T-helper 17 cell (primary cell): ENCODE measurements around the gene LRRK2. TPM values are rescaled to one million over a fixed set of nuclear protein-coding genes. Genes with fewer than 3 reads are reported as not detected.

Experiments
- ATAC-seq: fragments of 150-1000 bp; cut with Tn5 transposase; 2 replicates; pipeline ENCODE4 v1.10.0; 2021; ENCODE audit warnings: mild to moderate bottlenecking, moderate library complexity
- DNase-seq, 3 donors: peaks; one replicate each; pipeline versions ENCODE4 v3.0.0 to v3.0.0-alpha.2; 2020 to 2021
- H3K9me3 ChIP-seq: one replicate; pipeline ENCODE4 v1.7.0; 2013; ENCODE audit warnings: low read length, mild to moderate bottlenecking; ENCODE audit not compliant: control insufficient read depth, poor library complexity, severe bottlenecking
- H3K27ac Mint-ChIP-seq: one replicate; pipeline ENCODE4 v1.8.0; 2022; ENCODE audit warnings: mild to moderate bottlenecking, moderate library complexity, mixed read lengths
- H3K27me3 Mint-ChIP-seq: one replicate; pipeline ENCODE4 v1.8.0; 2022; ENCODE audit warnings: mixed read lengths
- H3K36me3 Mint-ChIP-seq: one replicate; pipeline ENCODE4 v1.8.0; 2022; ENCODE audit warnings: low read depth, mixed read lengths
- H3K4me1 Mint-ChIP-seq: one replicate; pipeline ENCODE4 v1.8.0; 2022; ENCODE audit warnings: mild to moderate bottlenecking, mixed read lengths
- H3K4me3 Mint-ChIP-seq: one replicate; pipeline ENCODE4 v1.8.0; 2022; ENCODE audit warnings: mild to moderate bottlenecking, moderate library complexity, mixed read lengths
- total RNA-seq, 4 donors: library from RNA in 2 of 4; stranded (reverse) in 2 of 4; gene quantifications; one replicate each; pipeline ENCODE4 v1.2.3 and lab custom pipeline; 2022 to 2026

Gene LRRK2
- total RNA-seq, 2 donors from 2014 or later: 1.1 to 2.5 TPM

DNA sequence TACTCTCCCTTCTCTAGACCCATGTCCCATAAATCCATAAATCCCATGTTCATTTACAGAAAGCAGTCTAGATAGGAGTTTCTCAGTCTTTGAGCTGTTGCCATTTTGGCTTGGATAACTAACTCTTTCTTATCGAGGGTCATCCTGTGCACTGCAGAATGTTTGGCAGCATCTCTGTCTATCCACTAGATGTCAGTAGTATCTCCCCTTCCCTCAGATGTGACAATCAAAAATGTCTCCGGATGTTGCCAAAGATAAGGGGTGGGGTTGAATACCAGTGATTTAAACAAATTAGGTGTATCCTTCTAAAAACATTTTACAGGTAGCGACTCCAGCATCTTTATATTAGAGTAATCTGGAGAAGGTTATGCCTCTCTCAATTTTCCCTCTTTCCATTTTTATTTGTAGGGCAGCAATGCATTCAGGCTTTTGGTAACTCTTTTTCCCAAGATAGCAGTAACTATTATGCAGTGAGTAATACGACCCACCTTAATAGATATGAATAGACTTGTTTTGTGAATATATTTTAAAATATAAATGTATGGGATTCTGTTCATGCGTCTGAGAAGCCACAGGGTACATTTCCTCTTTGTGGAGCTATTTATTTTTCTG is 100.7 kb downstream of the LRRK2 start:
- Mint-ChIP-seq H3K27ac (no peak overlapping the region), H3K27me3 (no peaks in the 10 kb centered on the region), H3K4me3 (no peak overlapping the region), H3K4me1 (peaks cover 2% of the 10 kb centered on the region), H3K36me3 (no peaks in the 10 kb centered on the region)
- ATAC-seq (peak; percentile 80), DNase-seq (no peak)
- H3K9me3 ChIP-seq: no peaks in the 10 kb centered on the region

DNA sequence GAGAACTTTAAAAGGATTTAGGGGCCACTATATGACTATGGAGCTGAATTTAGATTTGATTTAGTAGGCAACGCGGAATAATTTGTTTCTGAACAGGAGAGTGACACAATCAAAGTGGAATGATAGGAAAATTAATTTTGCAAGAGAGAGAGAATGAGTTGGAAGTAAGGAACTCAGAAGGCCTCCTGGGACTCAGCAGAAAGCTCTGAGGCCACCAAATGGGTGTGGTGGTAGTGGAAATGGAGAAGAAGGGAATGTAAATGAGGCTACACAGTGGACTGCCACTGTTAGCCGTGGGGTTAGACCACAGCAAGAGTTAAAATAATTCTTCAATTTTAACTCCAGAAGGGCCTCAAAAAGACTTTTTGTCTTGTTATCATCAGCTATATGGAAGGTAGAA is 102.7 kb downstream of the LRRK2 start:
- Mint-ChIP-seq H3K27ac (no peak overlapping the region), H3K27me3 (no peaks in the 10 kb centered on the region), H3K4me1 (peaks cover 2% of the 10 kb centered on the region), H3K4me3 (no peak overlapping the region), H3K36me3 (no peaks in the 10 kb centered on the region)
- ATAC-seq (no peak), DNase-seq (no peak)
- no peaks in the 10 kb centered on the region for H3K9me3 ChIP-seq

DNA sequence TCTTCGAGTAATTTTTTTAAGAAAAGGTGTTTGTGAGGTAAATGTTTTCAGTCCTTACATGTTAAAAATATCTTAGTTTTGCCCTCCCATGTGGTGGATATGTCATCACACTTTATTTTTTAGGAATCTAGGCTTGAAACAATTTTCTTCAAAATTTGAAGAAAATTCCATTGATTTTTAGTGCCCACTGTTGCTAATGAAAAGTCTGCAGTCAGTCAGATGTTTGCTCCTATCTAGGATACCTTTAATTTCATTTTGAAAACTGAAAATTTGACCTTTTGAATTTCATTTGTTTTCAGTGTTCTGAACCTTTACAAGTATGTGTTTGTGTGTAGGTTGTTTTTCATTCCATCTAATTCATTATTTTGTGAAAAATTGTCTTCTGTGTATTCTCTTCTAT is 105.4 kb downstream of the LRRK2 start:
- ATAC-seq: no peak
- Mint-ChIP-seq H3K27ac (no peak overlapping the region), H3K27me3 (no peaks in the 10 kb centered on the region), H3K36me3 (no peaks in the 10 kb centered on the region), H3K4me1 (peaks cover 2% of the 10 kb centered on the region), H3K4me3 (no peak overlapping the region)
- DNase-seq: no peak
- no peaks in the 10 kb centered on the region for H3K9me3 ChIP-seq

DNA sequence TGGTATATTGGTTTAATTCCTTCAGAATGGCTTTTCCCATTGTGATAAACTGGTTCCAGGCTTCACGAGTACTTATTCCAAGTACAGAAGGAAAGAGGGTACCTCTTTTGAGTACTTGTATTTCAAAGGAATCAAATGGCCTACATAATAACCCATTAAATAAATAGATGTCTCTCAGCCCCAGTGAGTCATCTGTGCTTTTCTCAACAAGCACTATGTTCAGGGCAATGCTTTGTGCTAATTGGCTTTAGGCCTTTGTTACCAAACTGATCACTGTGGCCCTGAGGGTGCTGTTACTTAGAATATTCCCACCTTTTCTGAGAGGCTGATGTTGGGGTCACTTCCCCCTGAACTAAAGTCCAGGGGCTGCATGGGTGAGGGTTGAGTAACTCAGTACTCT is 107.1 kb downstream of the LRRK2 start:
- H3K4me3 Mint-ChIP-seq: no peak overlapping the region
- DNase-seq (no peak), ATAC-seq (no peak)
- no peaks in the 10 kb centered on the region for H3K27me3 Mint-ChIP-seq
- H3K27ac Mint-ChIP-seq: no peak overlapping the region
- no peaks in the 10 kb centered on the region for H3K9me3 ChIP-seq
- peaks cover 4% of the 10 kb centered on the region for H3K36me3 Mint-ChIP-seq
- H3K4me1 Mint-ChIP-seq: peaks cover 3% of the 10 kb centered on the region

DNA sequence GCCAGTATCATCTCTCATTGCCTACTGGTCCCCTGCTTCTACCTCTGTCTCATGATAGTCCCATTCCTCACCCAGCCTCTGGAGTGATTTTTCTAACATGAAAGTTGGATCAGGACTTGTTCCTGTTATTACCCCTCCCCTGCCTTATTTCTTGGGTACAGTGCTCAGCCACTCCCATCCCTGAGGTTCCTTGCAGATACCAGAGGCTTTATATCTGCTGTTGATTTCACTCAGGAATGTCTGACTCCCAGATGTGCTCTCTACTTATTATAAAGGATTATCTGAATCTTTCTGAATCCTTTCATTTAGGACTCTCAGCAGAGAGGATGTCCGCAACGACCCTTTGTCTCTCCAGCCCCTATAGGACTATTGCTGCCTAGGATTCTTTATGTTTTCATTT is 111.2 kb downstream of the LRRK2 start:
- Mint-ChIP-seq H3K4me1 (peaks cover 3% of the 10 kb centered on the region), H3K4me3 (no peak overlapping the region), H3K27ac (no peak overlapping the region), H3K36me3 (peaks cover 4% of the 10 kb centered on the region), H3K27me3 (no peaks in the 10 kb centered on the region)
- DNase-seq (no peak), ATAC-seq (no peak)
- H3K9me3 ChIP-seq: no peaks in the 10 kb centered on the region

DNA sequence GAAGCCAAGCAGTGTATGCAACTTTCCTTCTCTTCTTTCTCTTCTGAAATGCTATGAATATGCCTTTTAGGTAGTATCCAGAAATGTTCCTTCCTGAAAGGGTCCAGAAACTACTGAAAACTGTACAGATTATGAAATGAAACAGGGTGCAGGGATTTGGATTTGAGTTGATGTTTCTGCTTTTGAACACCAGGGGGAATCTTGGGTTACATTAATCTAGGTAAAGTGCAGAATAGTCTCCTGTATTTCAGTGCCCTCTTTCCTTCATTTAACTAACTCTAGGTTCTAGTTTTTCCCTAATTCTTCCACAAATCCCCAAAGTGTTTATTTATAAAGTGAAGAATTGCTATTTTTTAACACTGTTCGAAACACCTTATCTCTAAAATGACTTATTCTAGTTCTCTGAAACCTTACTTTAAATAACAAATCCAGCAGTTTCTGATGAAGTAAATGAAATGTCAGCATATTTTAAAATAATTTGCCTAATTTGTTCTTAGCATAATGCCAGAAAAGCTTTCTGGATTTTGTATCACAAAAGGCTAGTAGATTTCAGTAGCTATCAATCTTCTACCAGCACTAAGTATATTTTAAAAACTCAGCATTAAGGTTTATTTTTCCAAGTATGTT is 111.9 kb downstream of the LRRK2 start:
- H3K9me3 ChIP-seq: no peaks in the 10 kb centered on the region
- Mint-ChIP-seq H3K4me3 (no peak overlapping the region), H3K27ac (no peak overlapping the region), H3K36me3 (peaks cover 4% of the 10 kb centered on the region), H3K4me1 (peaks cover 3% of the 10 kb centered on the region), H3K27me3 (no peaks in the 10 kb centered on the region)
- DNase-seq (no peak), ATAC-seq (no peak)

DNA sequence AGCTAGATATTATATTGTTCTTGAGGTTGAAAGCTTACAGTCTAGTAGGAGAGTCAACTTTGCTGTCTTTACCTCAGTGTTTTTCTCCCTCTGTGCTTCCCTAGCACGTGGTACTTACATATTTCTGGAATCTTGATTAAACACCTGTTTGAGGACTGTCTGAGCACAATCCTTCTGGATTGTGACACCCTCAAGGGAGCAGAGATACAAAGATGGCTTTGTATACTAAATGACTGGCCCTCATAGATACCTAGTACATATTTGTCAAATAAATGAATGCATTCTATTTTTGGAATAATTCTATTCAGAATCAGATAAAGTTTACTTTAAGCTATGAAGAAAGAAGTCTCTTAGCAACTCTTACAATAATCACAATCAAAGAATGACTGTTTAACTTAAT is 113.3 kb downstream of the LRRK2 start:
- no peaks in the 10 kb centered on the region for H3K27me3 Mint-ChIP-seq
- ATAC-seq (no peak), DNase-seq (no peak)
- peaks cover 3% of the 10 kb centered on the region for H3K4me1 Mint-ChIP-seq
- H3K27ac Mint-ChIP-seq: no peak overlapping the region
- no peaks in the 10 kb centered on the region for H3K9me3 ChIP-seq
- peaks cover 4% of the 10 kb centered on the region for H3K36me3 Mint-ChIP-seq
- no peak overlapping the region for H3K4me3 Mint-ChIP-seq

DNA sequence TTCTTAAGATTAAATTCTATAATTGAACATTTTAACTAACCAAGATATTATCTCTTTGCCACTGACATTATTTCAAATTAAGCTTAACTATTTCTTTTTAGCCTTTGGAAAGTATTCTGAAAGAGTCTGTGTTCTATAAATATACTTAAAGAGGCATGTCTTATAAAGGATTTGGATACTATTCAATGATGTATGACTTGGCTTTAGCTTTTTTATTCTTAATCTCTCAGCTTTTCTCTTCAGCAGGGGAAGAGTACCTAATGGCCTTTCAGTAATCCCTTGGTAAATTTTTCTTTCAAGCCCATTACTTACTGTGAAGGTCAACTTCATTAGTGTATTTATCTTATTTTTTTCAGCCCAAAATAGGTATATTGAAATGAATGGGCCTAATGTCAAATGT is 113.8 kb downstream of the LRRK2 start:
- Mint-ChIP-seq H3K4me1 (peaks cover 3% of the 10 kb centered on the region), H3K36me3 (peaks cover 4% of the 10 kb centered on the region), H3K4me3 (no peak overlapping the region), H3K27me3 (no peaks in the 10 kb centered on the region), H3K27ac (no peak overlapping the region)
- H3K9me3 ChIP-seq: no peaks in the 10 kb centered on the region
- DNase-seq (no peak), ATAC-seq (no peak)

DNA sequence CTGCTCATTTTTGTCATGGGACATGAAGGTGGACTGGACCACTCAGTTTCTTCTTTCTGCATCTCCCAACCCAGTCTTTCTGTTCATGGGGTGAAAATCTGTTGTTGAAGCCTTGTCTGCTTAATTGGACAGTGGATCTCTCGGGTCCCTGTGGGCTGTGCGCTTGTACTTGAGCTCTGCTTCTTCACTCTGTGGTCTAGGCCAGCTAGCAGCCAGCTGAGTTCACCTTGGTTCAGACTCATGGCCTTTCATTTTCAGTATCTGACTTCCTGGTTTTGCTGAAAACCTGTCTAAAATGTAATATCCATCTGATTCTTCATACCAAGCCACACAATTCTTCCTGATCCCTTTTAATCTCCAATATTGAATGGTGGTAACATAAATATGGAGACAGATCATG is 117.2 kb downstream of the LRRK2 start:
- Mint-ChIP-seq H3K27ac (no peak overlapping the region), H3K4me1 (no peaks in the 10 kb centered on the region), H3K27me3 (no peaks in the 10 kb centered on the region), H3K36me3 (no peaks in the 10 kb centered on the region), H3K4me3 (no peak overlapping the region)
- DNase-seq: no peak
- ATAC-seq: no peak
- no peaks in the 10 kb centered on the region for H3K9me3 ChIP-seq

DNA sequence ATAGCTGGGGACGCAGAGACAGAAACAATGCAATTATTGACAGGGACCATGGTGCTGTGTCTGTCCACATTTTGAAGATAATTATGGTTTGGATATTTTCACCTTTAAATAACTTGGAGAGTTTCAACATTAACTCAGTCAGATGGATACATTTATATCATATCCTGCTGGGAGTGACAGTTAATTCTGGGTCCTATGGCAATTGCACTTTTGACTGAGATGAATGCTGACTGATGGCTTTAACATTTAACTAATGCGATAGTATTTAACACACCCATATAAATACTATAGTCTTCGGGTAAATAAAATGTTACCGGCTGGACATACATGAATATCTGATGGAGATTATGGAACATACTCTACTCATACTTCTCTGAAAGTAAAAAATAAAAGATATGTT is 118.3 kb downstream of the LRRK2 start:
- DNase-seq (no peak), ATAC-seq (no peak)
- no peaks in the 10 kb centered on the region for H3K9me3 ChIP-seq
- Mint-ChIP-seq H3K4me1 (no peaks in the 10 kb centered on the region), H3K4me3 (no peak overlapping the region), H3K27ac (no peak overlapping the region), H3K27me3 (no peaks in the 10 kb centered on the region), H3K36me3 (no peaks in the 10 kb centered on the region)

DNA sequence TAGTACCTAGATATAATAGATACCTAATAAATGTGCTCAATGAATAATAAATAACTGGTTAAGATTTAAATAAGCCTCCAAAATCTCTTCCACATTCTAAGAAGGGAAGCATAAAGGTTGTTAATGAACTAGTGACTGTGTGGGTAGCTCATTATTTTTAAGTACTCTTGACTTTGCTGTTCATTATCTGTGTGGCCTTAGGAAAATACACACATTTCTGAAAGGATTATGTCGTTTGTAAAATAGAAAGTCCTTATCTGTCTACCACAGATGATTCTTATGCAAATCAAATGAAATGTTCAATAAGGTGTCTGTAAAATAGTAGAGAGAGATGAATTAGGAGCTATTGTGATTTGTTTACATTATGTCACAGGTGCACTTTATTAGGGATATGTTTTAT is 119.5 kb downstream of the LRRK2 start:
- no peaks in the 10 kb centered on the region for H3K9me3 ChIP-seq
- H3K27ac Mint-ChIP-seq: no peak overlapping the region
- ATAC-seq (no peak), DNase-seq (no peak)
- no peaks in the 10 kb centered on the region for H3K4me1 Mint-ChIP-seq
- no peak overlapping the region for H3K4me3 Mint-ChIP-seq
- no peaks in the 10 kb centered on the region for H3K27me3 Mint-ChIP-seq
- H3K36me3 Mint-ChIP-seq: no peaks in the 10 kb centered on the region

DNA sequence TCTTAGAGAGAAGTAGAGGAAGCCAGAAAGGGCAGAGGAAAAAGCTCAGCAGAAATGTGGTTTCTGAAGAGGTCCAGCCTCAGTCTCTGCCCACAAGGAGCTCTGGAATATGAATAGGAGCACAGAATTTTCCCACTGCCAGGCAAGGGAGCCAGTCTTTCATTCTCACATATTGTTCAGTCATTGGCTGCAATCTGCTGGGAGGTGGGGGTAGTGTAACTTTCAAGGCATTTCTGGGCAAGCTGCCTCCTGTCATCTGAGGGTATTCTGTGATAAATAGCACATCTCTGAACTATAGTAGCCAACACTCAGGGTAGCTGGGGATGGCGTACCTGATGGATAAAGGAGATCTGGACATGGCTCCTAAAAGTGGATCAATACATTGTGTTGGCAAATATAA is 127.2 kb downstream of the LRRK2 start:
- Mint-ChIP-seq H3K4me3 (no peak overlapping the region), H3K27ac (no peak overlapping the region), H3K4me1 (no peaks in the 10 kb centered on the region), H3K36me3 (no peaks in the 10 kb centered on the region), H3K27me3 (no peaks in the 10 kb centered on the region)
- no peak for ATAC-seq
- no peak for DNase-seq
- H3K9me3 ChIP-seq: no peaks in the 10 kb centered on the region

DNA sequence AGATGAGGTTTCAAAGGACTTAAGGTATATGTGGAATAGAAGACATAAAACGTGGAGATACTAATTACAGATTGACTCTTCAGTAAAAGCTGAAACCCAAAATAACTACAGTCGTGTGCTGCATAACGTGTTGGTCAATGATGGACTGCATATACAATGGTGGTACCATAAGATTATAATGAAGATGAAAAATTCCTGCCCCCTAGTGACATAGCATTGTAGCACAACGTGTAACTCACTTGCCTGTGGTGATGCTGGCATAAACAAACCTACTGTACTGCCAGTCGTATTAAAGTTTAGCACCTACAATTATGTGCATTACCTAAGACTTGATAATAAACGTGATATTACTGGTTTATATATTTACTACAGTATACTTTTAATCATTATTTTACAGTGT is 150.3 kb downstream of the LRRK2 start:
- no peak for DNase-seq
- H3K9me3 ChIP-seq: no peaks in the 10 kb centered on the region
- H3K27me3 Mint-ChIP-seq: no peaks in the 10 kb centered on the region
- H3K4me1 Mint-ChIP-seq: no peaks in the 10 kb centered on the region
- H3K27ac Mint-ChIP-seq: no peak overlapping the region
- no peak overlapping the region for H3K4me3 Mint-ChIP-seq
- peaks cover 2% of the 10 kb centered on the region for H3K36me3 Mint-ChIP-seq
- no peak for ATAC-seq

DNA sequence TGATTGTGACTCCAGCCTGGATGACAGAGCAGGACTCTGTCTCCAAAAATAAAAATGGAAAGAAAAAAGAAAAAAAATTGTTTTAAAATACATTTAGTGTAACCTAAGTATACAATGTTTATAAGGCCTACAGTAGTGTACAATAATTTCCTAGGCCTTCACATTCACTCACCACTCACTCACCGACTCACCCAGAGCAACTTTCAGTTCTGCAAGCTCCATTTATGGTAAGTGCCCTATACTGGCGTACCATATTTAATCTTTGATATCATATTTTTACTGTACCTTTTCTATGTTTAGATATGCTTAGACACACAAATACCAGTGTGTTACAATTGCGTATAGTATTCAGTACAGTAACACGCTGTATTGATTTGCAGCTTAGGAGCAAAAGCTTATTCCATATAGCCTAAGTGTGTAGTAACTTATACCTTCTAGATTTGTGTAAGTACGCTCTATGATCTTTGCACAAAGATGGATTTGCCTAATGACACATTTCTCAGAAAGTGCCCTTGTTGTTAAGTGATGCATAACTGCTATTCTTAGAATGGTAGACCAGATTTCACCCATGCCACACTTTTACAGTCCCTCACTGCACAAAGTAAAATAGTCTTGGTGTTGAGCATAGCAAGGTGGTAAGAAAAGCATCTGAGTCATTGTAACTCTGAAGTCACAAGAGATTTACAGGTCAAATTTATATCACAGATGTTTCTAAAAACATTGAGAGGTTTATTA is 151.9 kb downstream of the LRRK2 start:
- no peaks in the 10 kb centered on the region for H3K27me3 Mint-ChIP-seq
- H3K4me3 Mint-ChIP-seq: no peak overlapping the region
- no peak for ATAC-seq
- H3K9me3 ChIP-seq: no peaks in the 10 kb centered on the region
- peaks cover 2% of the 10 kb centered on the region for H3K36me3 Mint-ChIP-seq
- no peaks in the 10 kb centered on the region for H3K4me1 Mint-ChIP-seq
- DNase-seq: no peak
- no peak overlapping the region for H3K27ac Mint-ChIP-seq
